Measurements from ENCODE around the gene ALPL. TPM values are rescaled to one million over a fixed set of nuclear protein-coding genes. Genes with fewer than 3 reads are reported as not detected.

ALPL gene
- total RNA-seq, 1 experiment from 2014 or later = 0.31 TPM

GRCh38 chr1:21586846-21587601 lies 77.8 kb downstream of the ALPL start:
- intact Hi-C loops (cut with micrococcal nuclease; ENCODE audit: unreplicated experiment) = no loop called here

GRCh38 chr1:21587602-21587953 lies 78.4 kb downstream of the ALPL start:
- DNase-seq = no peak
- no peak overlapping the region for H3K4me3 Mint-ChIP-seq (ENCODE audit: low read depth, unreplicated experiment)
- H3K4me1 Mint-ChIP-seq (ENCODE audit: low read depth, unreplicated experiment) = peaks cover 14% of the 10 kb centered on the region
- no peak for TF ChIP-seq CTCF (IDR thresholded peaks at IDR 0.05; ENCODE audit: unreplicated experiment)
- CTCF ChIA-PET = no interaction called here
- intact Hi-C loops (cut with micrococcal nuclease; ENCODE audit: unreplicated experiment) = no loop called here
- no peaks in the 10 kb centered on the region for H3K9me3 Mint-ChIP-seq (ENCODE audit: low read depth, unreplicated experiment)
- H3K27ac Mint-ChIP-seq (ENCODE audit: unreplicated experiment) = no peak overlapping the region
- H3K36me3 Mint-ChIP-seq (ENCODE audit: insufficient read depth, unreplicated experiment) = peaks cover 8% of the 10 kb centered on the region
- H3K27me3 Mint-ChIP-seq (ENCODE audit: unreplicated experiment) = peaks cover 12% of the 10 kb centered on the region
- no TSS peak for BruUV-seq (replicated peaks)

More at GRCh38 chr1:21586846-21587601, 77.8 kb downstream of the ALPL start:
- H3K9me3 Mint-ChIP-seq (ENCODE audit: low read depth, unreplicated experiment) = no peaks in the 10 kb centered on the region
- BruUV-seq (replicated peaks) = no TSS peak
- peak overlapping the region; percentile 42 for H3K27ac Mint-ChIP-seq (ENCODE audit: unreplicated experiment)
- DNase-seq = peak; percentile 80
- H3K36me3 Mint-ChIP-seq (ENCODE audit: insufficient read depth, unreplicated experiment) = peaks cover 5% of the 10 kb centered on the region
- peaks cover 14% of the 10 kb centered on the region for H3K4me1 Mint-ChIP-seq (ENCODE audit: low read depth, unreplicated experiment)
- CTCF ChIA-PET = no interaction called here
- TF ChIP-seq CTCF (IDR thresholded peaks at IDR 0.05; ENCODE audit: unreplicated experiment) = no peak
- peaks cover 7% of the 10 kb centered on the region for H3K27me3 Mint-ChIP-seq (ENCODE audit: unreplicated experiment)
- peak overlapping the region; percentile 28 for H3K4me3 Mint-ChIP-seq (ENCODE audit: low read depth, unreplicated experiment)

- intact Hi-C loops (cut with micrococcal nuclease; ENCODE audit: unreplicated experiment) = no loop called here
Observed at GRCh38 chr1:21589618-21590017, 80.4 kb downstream of the ALPL start.

GRCh38 chr1:21590126-21590880 lies 81.1 kb downstream of the ALPL start:
- CTCF ChIA-PET = interaction anchor here (0.7 kb wide), 1 partner anchor 1105 kb away, joined by 3 read pairs; no protein-coding TSS in a partner anchor
- H3K27me3 Mint-ChIP-seq (ENCODE audit: unreplicated experiment) = peaks cover 19% of the 10 kb centered on the region
- no TSS peak for BruUV-seq (replicated peaks)

More at GRCh38 chr1:21589618-21590017, 80.4 kb downstream of the ALPL start:
- Mint-ChIP-seq H3K36me3 (ENCODE audit: insufficient read depth, unreplicated experiment) (peaks cover 8% of the 10 kb centered on the region), H3K4me1 (ENCODE audit: low read depth, unreplicated experiment) (peaks cover 14% of the 10 kb centered on the region), H3K4me3 (ENCODE audit: low read depth, unreplicated experiment) (no peak overlapping the region), H3K27me3 (ENCODE audit: unreplicated experiment) (peaks cover 19% of the 10 kb centered on the region), H3K27ac (ENCODE audit: unreplicated experiment) (no peak overlapping the region), H3K9me3 (ENCODE audit: low read depth, unreplicated experiment) (no peaks in the 10 kb centered on the region)
- CTCF ChIA-PET = interaction anchor here (0.7 kb wide), 1 partner anchor 1105 kb away, joined by 3 read pairs; no protein-coding TSS in a partner anchor
- TF ChIP-seq CTCF (IDR thresholded peaks at IDR 0.05; ENCODE audit: unreplicated experiment) = no peak
- no peak for DNase-seq
- BruUV-seq (replicated peaks) = no TSS peak

More at GRCh38 chr1:21590126-21590880, 81.1 kb downstream of the ALPL start:
- peaks cover 15% of the 10 kb centered on the region for H3K36me3 Mint-ChIP-seq (ENCODE audit: insufficient read depth, unreplicated experiment)
- H3K27ac Mint-ChIP-seq (ENCODE audit: unreplicated experiment) = no peak overlapping the region
- TF ChIP-seq CTCF (IDR thresholded peaks at IDR 0.05; ENCODE audit: unreplicated experiment) = no peak
- no peaks in the 10 kb centered on the region for H3K9me3 Mint-ChIP-seq (ENCODE audit: low read depth, unreplicated experiment)
- H3K4me3 Mint-ChIP-seq (ENCODE audit: low read depth, unreplicated experiment) = no peak overlapping the region
- DNase-seq = no peak
- intact Hi-C loops (cut with micrococcal nuclease; ENCODE audit: unreplicated experiment) = no loop called here
- peaks cover 18% of the 10 kb centered on the region for H3K4me1 Mint-ChIP-seq (ENCODE audit: low read depth, unreplicated experiment)

Measured in Calu3 (cell line).